Right hindlimb (tissue), 1 donor: ENCODE data around the gene ADARB1.

Source experiments
- DNase-seq: peaks from one replicate; pipeline ENCODE4 v3.0.0-alpha.2; 2018

Gene ADARB1

GRCh38 chr21:45235488-45235887, 161.1 kb downstream of the ADARB1 start:
- no peak for DNase-seq

- DNase-seq: no peak
Measured at GRCh38 chr21:45236481-45236880, 162.1 kb downstream of the ADARB1 start.

- no peak for DNase-seq
Measured at GRCh38 chr21:45237401-45237800, 163.0 kb downstream of the ADARB1 start.

- DNase-seq: no peak
Measured at GRCh38 chr21:45241357-45241756, 167.0 kb downstream of the ADARB1 start.

- no peak for DNase-seq
Measured at GRCh38 chr21:45243603-45244002, 169.2 kb downstream of the ADARB1 start.

- no peak for DNase-seq
Measured at GRCh38 chr21:45244799-45245340, 170.5 kb downstream of the ADARB1 start.

- no peak for DNase-seq
Measured at GRCh38 chr21:45246386-45247320, 172.3 kb downstream of the ADARB1 start.

GRCh38 chr21:45248301-45248892, 174.0 kb downstream of the ADARB1 start:
- no peak for DNase-seq

GRCh38 chr21:45248893-45249381, 174.6 kb downstream of the ADARB1 start:
- DNase-seq: no peak

- no peak for DNase-seq
Measured at GRCh38 chr21:45249626-45250025, 175.2 kb downstream of the ADARB1 start.

GRCh38 chr21:45250272-45250671, 175.9 kb downstream of the ADARB1 start:
- DNase-seq: no peak

- DNase-seq: no peak
Measured at GRCh38 chr21:45250914-45251634, 176.7 kb downstream of the ADARB1 start.

GRCh38 chr21:45251635-45252447, 177.5 kb downstream of the ADARB1 start:
- no peak for DNase-seq

GRCh38 chr21:45252448-45252925, 178.1 kb downstream of the ADARB1 start:
- no peak for DNase-seq

- no peak for DNase-seq
Measured at GRCh38 chr21:45253180-45253579, 178.8 kb downstream of the ADARB1 start.

GRCh38 chr21:45253633-45254459, 179.5 kb downstream of the ADARB1 start:
- no peak for DNase-seq

- DNase-seq: no peak
Measured at GRCh38 chr21:45254460-45254930, 180.1 kb downstream of the ADARB1 start.

GRCh38 chr21:45255381-45256020, 181.1 kb downstream of the ADARB1 start:
- no peak for DNase-seq

- no peak for DNase-seq
Measured at GRCh38 chr21:45256021-45256911, 181.9 kb downstream of the ADARB1 start.
